HG02938 (cell line): ENCODE measurements around the gene SEMA5A.

ENCODE experiments used
- ATAC-seq: cut with Tn5 transposase; IDR thresholded peaks from one replicate; pipeline ENCODE4 v1.9.1; 2021; ENCODE audit warnings: mild to moderate bottlenecking, moderate library complexity; ENCODE audit not compliant: unreplicated experiment

Gene SEMA5A

GRCh38 chr5:9444346-9444745, 101.5 kb downstream of the SEMA5A start:
- ATAC-seq = no peak

DNA sequence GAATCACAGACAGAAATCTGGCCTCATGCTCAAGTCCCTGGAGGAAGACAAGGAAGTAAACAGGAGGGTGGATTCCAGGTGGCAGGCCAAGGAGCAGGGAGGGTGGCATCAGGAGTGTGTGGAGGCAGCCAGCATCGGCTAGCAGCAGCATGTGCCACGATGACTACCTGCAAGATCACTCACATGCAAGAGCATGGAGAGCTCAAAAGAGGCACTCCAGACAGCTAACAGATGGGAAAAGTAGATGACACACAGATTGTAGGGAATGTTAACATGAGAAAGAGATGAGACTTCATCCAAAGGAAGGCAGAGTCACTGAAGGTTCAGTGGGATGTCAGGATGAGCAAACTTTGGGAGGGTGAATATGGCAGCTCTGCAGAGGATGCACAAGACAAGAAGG, 104.3 kb downstream of the SEMA5A start:
- ATAC-seq = no peak

DNA sequence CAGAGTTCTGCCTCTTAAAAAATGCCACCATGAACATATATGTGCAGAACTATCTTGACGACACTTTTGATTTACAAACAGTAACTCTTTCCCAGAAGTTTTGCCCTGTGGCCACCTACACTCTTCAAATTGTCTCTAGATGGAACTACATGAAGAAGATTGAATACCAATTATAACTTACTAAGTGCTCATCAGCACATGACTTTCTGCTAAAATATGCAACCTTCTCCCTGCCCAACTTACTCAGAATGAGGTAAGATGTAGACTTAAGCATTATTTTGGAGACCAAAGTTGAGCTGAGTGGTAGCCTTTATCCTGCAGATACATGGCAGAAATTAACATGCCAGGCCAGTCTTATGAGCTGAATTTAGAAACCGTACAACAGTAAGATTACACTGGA, 105.4 kb downstream of the SEMA5A start:
- no peak for ATAC-seq

GRCh38 chr5:9439531-9440292, 106.2 kb downstream of the SEMA5A start:
- ATAC-seq = no peak

DNA sequence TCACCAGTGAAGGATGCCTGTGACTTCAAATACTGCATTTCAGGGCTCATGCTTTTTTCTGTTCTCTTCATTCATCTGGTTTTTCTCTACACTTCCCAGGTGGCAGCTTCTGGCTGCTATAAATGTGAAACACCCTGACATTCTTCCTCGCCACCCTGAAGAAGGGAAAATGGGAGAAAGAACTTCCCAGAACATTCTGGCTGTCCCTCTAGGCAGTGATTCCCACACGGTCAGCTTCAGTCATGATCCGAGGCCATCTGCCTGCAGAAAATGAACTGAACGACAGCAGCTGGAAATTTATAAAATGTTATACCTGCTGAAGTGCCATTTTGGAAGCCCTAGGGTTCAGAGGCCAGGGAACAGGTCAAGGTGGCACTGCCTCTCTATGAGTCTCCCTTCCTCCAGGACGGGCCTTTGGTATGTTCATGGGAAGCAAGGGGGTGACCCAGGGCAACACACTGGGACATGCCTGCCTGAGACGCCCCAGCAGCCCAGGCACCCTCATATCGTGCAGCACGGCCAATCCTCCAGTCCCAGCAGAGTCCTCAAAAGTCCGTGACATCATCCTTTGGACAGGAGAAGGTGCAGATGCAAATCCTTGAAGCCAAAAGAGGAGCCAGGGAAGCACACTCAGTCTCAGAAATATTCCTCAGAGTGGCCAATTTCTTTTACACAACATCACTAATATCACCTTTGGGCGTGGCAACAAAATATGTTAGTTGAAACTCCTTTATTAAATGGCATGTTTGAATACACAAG, 107.1 kb downstream of the SEMA5A start:
- ATAC-seq = no peak

- peak; percentile 65 for ATAC-seq
Measured at GRCh38 chr5:9437741-9438240, 108.1 kb downstream of the SEMA5A start.

GRCh38 chr5:9431496-9432258, 114.2 kb downstream of the SEMA5A start:
- ATAC-seq = no peak

DNA sequence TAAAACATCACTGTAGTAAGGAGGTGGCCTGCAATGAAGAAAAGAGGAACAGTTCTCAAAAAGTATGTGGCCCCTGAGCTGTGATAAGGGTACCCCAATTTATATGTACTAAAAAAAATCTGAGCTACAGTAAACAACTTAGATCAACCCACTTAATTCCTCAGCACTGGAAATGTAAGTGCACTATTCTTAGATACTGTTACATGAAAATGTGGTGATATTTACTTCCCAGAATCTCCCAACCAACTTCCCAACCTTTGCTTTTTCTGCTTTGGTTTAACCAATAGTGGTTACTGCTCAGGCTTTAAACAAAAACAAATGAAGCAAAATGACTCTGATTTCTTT, 114.8 kb downstream of the SEMA5A start:
- no peak for ATAC-seq

DNA sequence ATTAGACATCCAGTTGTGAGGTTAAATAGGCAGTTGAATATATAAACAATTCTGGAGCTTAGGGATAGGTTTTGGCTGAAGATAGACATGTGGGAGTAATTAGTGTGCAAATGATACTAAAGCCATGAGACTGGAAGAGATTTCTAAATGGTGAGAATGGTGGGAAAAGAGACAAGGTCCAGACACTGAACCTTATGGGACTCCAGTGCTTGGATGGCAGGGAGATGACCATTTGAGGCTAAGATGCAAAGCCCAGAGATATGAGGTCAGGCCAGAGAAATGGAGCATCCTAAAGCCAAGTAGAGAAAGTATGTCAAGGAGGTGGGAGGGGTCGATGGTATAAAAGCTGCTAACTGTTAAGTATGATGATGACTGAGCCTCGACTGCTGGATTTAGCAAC, 115.6 kb downstream of the SEMA5A start:
- no peak for ATAC-seq

- no peak for ATAC-seq
Measured at GRCh38 chr5:9429691-9430215, 116.1 kb downstream of the SEMA5A start.

DNA sequence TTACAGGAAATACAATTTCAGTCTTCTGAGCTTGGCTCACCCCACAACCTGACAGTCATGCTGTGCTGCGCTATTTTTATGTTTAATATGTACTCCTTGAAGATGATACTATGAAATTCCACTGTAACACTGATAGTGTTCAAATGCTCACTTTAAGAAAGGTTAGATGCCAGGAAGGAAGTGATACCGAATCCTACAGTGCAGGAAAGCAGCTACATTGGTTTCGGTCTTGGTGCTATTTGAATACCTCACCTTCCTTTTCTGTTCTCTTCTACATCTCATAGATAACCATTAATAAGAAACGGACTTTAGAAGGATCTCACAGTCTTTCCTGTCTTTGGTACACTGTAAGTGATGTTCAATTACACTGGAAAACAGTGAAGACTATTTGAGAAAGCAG, 117.6 kb downstream of the SEMA5A start:
- ATAC-seq = peak; percentile 46

DNA sequence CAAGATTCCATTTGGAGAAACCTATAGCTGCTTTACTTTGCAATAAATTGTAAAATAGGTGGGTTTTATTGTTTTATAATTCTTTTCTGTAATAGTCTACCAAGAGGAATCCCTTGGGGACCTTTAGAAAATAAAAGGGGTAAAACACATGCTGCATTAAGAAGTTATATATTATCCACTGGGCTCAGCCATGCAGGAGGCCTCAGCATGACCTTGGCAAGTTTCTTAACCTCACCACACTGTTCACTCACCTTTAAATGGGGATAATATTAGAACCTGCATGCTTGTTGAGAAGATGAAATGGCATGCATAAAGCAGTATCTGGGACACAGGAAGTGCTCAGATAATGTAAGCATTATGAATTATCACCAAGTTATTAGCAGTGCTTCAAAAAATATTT, 120.2 kb downstream of the SEMA5A start:
- no peak for ATAC-seq

DNA sequence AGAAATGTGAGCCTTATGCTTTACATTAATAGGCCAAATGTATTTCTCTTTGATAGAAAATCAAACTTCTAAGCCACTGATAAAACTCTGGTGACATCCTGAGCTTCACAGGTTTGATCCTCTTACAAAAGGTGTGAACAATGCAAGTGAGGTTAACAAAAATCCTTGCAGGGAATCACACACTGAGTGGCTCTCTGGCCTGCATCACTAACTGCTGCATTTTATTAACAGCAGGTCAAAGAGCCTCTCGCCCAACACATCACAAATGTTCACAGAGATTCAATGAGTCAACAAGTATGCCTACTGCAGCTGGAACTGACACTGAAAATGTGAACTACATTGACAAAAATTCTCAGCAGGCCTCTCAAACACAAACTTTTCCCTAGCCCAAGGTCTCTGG, 122.3 kb downstream of the SEMA5A start:
- no peak for ATAC-seq

- no peak for ATAC-seq
Measured at GRCh38 chr5:9421884-9422283, 124.0 kb downstream of the SEMA5A start.

DNA sequence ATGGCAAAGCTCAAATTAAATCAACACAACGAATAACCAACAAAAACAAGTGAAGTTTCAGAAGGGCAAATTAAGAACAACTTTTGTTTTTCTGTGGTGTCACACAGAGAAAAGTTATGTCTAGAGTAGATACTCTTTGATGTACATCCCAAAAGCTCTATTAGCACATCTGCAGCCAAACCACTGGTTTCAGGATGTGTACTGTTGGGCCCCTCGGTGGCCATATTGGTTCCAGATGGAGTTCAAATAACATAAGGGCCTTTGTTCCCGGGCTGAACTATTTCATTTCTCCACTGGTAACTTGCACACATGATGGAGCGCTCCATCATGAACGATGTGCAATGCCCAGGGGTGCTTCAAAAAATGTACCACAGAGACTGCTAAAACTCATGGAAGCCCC, 126.1 kb downstream of the SEMA5A start:
- ATAC-seq = no peak

DNA sequence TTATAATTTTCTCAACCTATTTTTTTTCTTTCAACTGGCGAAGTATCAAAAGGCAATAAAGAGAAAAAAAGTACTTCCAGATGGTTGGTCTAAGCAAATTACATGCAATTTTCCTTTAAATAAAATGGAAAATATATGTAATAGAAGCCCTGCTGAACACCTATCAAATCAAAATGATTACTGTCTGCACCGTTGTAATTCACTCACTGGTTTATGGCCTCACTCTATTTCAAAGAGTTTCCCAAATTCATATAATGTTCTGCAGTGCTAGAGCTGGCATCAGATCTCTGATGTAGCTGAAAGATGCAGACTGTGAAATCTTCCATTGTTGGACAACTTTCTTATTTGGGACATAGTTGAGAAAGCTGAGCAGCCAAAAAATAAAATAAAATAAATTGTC, 130.3 kb downstream of the SEMA5A start:
- no peak for ATAC-seq

DNA sequence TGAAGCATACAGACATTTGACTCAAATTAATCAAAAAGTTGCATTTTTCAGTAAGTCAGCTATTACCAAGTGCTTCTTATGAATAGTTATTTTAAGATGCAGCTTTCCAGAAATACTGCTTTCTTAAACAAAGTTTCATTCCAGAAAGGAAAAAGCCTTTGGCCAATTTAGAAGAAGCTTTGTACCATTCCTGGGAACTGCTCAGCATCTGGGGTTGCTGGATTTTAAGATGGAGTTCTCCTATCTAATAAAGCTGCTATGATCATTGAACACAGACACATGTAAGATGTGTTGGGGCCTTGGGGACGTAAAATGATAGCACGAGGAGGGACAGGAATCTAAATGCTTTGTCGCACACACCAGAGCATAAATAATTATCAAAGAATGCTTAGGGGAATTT, 130.8 kb downstream of the SEMA5A start:
- no peak for ATAC-seq

GRCh38 chr5:9411142-9411541, 134.7 kb downstream of the SEMA5A start:
- no peak for ATAC-seq

- peak; percentile 44 for ATAC-seq
Measured at GRCh38 chr5:9409413-9409960, 136.4 kb downstream of the SEMA5A start.

DNA sequence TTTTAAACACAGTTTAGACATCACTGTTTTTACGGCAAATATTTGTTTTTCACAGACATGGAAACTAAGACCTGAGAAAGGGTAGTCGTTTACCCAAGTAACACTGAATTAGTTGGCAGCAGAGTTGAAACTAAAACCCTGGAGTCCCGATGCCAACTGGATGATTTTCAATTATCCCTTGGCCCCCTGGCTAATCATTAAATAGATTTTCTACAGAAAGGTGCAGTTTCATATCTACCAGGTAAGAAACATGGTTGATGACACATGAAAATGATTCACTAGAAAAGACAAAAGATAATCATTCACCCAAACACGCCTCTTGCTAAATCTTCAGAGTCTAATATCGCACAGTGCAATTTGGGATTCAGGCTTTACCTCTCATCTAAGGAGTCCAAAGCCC, 136.9 kb downstream of the SEMA5A start:
- ATAC-seq = peak; percentile 36

DNA sequence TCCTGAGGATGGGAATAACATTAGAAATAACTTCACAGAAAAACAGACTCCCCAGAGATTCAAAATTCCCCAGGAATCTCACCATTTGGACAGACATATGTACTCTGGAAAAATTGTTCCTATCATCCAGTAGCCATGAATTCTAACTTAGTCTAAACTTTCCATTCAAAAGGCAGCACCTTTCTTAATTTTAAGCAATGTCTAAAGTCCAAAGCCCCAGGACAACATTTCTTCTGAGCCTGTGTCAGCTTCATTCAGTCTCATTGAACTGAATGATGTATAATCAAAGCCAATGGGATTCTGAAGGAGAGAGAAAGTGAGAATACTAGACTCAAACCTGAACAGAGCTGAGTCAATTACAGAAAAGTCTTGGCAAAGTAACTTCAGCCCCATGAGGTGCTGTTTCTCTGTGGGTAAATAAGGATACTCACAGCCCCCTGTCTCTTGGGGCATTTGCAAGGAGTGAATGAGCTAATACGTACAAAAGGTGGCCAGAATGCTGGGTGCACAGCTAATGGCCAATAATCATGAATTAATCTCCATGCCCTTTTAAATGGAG, 140.6 kb downstream of the SEMA5A start:
- peak; percentile 65 for ATAC-seq
